Esophagus mucosa (tissue), 1 donor: ENCODE data around the gene MAN2A2. TPM values are rescaled to one million over a fixed set of nuclear protein-coding genes. Genes with fewer than 3 reads are reported as not detected.

Source experiments
- ATAC-seq: fragments of 200-7000 bp; cut with Tn5 transposase; one replicate; pipeline ENCODE4 v1.9.1; 2020
- total RNA-seq: library from RNA; stranded (reverse); gene quantifications from one replicate; pipeline ENCODE4 v1.2.4, GENCODE V29; 2023
- donor health status: DM: yes; HTN: yes; CAD: no.

Gene MAN2A2
- total RNA-seq, 1 donor from 2014 or later: 15.3 TPM

DNA sequence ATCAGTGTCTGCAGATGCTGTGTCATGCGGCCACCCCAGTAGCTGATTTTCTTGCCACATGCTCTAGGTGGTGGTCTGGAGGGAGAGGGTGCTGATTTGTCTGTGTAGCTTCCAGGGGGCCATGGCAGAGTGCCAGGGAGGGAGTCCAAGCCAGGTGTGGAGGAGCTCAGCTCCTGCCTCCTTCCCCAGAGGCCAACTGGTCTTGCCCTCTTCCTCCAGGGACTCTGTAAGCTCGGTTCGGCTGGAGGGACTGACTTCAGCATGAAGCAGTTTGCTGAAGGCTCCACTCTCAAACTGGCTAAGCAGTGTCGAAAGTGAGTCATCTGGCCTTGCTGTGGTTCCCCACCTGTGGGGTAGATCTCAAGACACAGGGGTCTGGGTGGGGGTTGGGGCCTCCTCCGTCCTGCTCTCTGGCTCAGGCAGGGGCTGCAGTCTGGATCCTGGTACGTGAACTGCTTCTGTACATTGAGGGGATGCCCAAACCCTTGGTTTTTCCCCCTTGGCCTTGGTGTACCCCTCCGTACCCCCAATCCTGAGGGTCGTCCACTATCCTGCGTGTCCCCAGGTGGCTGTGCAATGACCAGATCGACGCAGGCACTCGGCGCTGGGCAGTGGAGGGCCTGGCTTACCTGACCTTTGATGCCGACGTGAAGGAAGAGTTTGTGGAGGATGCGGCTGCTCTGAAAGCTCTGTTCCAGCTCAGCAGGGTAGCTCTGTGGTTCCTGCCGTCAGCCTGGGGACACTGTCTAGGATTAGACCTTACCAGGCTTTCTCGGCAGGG is 44.7 kb downstream of the MAN2A2 start:
- ATAC-seq: no peak

DNA sequence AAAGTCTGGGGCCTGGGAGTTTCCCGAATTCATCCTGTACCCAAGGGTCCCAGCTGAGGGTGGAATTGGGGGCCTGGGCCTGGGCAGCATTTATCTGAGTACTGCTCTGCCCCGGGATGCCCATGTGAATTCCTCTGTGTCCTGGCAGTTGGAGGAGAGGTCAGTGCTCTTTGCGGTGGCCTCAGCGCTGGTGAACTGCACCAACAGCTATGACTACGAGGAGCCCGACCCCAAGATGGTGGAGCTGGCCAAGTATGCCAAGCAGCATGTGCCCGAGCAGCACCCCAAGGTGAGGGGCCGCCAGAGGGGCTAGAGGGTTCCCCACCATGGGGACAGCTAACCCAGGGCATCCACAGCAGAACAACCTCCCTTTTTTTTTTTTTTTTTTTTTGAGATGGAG is 45.4 kb downstream of the MAN2A2 start:
- no peak for ATAC-seq

DNA sequence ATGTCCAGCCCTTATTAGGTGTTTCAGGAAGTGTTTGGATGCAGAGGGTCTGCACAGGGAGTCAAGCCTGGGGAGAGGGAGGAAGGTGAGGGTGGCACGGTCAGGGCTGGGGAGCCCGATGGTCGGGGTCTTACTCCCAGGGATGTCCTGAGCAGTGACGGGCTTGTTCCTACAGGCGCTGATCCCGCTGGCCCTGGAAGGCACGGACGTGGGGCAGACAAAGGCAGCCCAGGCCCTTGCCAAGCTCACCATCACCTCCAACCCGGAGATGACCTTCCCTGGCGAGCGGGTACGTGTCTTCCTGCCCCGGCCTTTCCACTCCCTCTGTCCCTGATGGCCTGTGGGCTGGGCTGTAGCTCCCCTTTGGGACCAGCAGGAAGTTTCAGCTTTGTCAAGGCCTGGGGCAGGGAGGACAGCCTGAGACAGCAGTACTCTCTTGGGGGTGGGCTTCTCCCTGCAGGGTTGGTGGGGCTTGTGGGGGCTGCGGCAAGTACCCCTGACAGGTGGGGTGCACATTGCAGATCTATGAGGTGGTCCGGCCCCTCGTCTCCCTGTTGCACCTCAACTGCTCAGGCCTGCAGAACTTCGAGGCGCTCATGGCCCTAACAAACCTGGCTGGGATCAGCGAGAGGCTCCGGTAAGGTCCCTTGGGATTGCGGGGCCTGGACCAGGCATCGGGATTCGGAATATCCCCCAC is 47.0 kb downstream of the MAN2A2 start:
- no peak for ATAC-seq

DNA sequence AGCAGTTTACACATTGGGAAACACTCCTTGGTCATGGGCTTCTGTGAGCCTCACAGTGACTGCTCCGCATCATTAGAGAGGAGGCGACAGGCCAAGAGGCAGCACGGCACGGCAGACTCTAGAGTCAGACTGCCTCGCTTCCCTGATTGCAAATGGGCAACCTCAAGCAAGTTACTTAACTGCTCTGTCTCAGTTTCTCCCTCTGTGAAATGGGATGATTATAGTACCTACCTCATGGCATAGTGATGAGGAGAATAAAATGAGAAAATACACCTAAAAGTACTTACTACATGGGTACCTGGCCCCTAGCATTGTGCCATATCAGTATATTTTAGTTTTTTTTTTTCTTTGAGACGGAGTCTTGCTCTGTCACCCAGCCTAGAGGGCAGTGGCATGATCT is 47.6 kb downstream of the MAN2A2 start:
- ATAC-seq: no peak

DNA sequence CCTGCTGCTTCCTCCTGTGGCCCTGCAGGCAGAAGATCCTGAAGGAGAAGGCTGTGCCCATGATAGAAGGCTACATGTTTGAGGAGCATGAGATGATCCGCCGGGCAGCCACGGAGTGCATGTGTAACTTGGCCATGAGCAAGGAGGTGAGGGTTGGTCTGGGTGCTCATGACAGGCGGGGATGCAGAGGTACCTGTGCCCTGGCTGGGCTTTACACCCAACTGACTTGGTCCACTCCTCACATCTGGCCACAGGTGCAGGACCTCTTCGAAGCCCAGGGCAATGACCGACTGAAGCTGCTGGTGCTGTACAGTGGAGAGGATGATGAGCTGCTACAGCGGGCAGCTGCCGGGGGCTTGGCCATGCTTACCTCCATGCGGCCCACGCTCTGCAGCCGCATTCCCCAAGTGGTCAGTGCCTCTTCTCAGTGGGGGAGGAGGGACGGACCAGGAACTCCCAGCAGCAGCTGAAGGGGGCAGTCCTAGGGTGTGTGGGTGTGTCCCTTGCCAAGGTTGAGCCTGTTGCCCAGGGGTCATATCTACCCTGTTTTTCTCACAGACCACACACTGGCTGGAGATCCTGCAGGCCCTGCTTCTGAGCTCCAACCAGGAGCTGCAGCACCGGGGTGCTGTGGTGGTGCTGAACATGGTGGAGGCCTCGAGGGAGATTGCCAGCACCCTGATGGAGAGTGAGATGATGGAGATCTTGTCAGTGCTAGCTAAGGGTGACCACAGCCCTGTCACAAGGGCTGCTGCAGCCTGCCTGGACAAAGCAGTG is 50.0 kb downstream of the MAN2A2 start:
- no peak for ATAC-seq

DNA sequence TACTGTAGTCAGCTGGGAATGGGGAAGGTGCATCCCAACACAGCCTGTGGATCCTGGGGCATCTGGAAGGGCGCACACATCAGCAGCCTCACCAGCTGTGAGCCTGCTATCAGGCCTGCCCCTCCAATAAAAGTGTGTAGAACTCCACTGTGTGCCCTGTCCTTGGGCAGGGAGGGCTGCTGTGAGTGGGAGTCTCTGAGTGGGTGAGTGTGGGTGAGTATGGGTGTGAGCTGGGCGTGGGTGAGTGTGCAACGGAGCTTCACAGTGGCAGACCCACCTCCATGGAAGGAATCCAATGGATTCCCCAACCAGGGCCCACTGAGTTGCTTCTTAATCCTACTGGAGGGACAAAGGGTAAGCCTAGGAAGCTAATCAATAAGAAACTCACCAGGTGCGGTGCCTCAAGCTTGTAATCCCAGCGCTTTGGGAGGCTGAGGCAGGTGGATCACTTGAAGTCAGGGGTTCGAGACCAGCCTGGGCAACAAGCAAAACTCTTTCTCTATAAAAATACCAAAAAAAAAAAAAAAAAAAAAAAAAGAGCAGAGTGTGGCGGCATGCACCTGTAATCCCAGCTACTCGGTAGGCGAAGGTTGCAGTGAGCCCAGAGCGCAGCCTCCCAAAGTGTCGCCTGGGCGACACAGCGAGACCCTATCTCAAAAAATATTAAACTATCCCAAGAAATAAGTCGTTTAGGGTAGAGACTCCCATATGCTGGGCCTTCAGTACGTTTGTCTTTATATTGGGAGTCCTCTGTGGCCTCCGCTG is 51.0 kb downstream of the MAN2A2 start:
- no peak for ATAC-seq

DNA sequence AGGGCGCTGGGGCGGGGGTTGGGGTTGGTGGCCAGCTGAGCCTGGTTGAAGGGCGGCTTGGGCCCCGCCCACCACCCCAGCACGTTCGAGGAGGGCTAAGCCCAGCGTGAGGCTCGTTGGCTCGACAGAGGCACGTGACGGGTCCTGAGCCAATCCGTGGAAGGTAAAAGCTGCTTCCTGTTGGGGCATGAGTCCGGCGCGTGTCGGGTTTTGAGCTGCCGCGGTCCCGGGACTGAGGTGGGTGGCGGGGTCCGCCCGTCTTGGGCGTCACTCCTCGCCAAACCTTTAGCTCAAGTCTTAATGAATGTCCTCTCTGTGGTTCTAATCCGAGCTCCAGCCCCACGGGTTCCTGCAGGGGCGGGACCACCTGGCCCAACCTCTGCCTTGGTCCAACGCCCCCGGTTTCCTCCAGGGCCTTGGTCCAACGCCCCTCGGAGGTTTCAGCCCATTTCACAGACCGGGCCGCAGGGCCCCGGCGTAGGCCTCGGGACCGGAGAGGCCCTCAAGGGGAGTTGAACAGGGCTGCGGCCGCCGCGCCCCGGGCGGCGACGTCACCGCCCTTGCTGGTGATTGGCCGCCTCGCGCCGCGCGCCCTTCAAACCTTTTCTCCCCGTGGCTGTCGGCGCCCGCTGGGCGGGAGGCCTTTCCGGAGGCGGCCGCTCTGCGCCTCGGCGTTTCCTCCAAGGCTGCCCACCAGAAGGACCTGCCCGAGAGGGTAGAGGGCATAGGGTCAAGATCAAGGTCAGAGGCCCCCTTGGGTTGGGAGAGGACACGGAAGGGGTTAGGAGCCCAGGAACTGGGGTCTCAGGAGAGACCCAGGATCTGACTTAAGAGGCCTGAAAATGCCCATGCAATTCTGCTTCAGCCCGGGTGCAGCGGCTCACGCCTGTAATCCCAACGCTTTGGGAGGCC is 51.9 kb downstream of the MAN2A2 start, which contains the start of gene RCCD1:
Gene RCCD1 (plus strand): TSS at position 173 of the 912 bp plus-strand sequence. CDS start 1,851 bp downstream, outside the sequence.
- ATAC-seq: peak; percentile 93

DNA sequence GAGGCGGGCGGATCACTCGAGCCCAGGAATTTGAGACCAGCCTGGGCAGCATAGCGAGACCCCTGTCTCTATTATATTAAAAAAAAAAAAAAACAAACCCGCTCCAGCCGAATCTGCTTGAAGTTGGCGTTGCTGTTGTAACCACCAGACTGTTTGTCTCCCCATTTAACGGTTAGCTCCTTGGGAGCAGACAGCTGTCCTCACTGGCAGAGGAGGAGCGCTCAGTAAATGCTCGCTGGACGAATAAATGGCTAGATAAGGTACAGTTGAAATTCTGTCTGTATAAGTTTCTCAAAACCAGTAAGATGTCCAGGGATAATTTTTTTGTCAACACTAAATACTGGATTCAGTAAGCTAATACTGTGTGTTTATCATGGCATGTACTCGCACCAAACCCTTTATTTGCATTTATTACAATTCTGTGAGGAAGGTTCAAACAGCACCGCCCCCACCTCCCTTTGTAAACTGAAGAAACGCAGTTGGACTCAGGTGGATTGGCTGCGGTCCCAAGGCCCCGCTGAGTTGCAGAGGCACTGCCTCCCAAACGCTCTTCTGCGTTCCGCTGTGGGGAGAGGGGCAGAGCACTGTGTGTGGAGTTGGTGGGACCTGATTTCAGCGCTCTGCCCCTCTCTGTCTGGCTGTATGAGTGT is 52.6 kb downstream of the MAN2A2 start:
- ATAC-seq: no peak

DNA sequence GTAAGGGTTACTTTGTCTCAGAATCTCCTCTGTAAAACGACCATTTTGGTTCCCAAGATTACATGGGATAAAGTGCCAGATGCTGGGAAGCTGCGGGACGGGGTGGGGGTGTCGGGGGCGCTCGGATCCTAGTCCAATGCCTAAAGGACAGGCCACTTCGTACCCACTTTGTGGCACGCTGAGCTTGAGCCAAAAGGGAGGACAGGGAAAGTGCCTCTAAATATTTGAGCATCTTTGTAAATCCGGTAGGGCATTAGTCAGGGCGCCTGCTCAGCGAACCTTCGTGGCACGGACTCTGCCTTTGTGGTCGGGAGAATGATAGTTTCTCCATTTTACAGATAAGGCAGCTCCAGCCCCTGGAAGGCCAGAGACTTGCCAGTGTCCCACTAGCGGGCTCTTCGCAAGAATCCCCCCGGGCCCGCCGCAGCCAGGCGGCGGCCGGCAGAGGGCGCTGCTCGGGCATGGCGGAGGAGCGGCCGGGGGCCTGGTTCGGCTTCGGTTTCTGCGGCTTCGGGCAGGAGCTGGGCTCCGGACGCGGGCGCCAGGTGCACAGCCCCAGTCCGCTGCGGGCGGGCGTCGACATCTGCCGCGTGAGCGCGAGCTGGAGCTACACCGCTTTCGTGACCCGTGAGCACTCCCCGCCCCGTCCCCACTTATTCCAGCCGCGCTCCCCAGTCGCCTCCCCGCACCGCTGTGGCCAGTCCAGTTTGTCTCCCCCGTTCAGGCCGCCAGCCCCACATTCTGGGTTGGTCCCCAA is 53.4 kb downstream of the MAN2A2 start:
- peak; percentile 37 for ATAC-seq

DNA sequence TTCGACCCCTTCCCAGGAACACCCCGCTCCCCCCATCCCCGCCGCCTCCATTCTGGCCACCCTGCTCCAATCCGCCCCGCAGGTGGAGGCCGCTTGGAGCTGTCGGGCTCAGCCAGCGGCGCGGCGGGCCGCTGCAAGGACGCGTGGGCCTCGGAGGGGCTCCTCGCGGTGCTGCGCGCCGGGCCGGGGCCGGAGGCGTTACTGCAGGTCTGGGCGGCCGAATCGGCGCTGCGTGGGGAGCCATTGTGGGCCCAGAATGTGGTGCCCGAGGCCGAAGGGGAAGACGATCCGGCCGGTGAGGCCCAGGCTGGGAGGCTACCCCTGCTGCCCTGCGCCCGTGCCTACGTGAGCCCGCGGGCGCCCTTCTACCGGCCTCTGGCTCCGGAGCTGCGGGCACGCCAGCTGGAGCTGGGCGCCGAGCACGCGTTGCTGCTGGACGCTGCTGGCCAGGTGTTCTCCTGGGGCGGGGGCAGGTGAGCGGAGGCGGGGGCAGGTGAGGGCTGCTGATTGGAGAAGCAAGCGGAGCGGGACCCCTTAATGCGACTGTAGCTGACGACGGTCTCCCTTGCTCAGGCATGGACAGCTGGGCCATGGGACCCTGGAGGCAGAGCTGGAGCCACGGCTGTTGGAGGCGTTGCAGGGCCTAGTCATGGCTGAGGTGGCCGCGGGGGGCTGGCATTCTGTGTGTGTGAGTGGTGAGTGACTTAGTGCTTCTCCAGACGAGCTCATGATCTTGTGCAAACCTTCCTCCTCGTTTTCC is 54.1 kb downstream of the MAN2A2 start:
- peak; percentile 3 for ATAC-seq

DNA sequence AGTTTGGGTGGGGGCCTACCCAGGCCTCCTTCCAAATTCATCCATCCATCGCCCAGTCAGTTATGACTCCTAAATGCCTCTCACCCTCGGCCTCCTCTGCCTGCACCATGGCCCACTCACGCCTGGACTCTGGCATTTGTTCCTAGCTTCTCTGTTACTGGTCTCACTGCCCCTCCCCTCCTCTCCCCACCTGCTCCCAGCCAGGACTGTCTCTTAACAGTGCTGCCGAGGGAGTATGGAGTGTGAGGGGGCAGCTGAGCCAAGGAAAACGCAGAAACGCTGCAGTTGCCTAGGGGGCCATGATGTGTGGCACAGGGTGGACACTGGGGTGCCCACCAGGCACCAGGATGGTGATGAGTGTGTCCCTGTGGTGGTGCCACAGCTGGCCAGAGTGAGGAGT is 54.7 kb downstream of the MAN2A2 start:
- no peak for ATAC-seq

DNA sequence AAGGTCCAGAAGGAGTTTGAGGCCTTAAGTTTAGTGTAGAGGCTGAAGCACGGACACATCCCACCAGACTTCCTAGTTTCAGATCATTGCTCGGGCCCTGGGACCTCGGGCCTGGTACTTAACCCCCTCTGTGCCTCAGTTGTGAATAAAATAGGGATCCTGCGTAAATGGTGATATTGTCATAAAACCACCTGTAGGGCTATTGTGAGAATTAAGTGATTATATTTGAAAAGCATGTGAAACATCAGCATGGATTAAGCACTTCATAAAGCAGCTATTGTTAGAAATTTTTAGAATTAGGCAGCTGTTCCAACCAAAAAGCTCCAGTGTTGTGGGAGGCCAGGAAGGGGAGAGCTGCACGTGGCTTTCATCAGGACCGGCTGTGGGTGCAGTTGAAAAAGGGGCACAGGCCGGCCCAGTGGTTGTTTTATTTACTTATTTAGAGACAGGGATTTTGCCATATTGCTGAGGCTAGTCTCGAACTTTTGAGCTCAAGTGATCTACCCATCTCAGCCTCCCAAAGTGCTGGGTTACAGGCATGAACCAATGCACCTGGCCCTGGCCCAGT is 56.0 kb downstream of the MAN2A2 start:
- no peak for ATAC-seq

DNA sequence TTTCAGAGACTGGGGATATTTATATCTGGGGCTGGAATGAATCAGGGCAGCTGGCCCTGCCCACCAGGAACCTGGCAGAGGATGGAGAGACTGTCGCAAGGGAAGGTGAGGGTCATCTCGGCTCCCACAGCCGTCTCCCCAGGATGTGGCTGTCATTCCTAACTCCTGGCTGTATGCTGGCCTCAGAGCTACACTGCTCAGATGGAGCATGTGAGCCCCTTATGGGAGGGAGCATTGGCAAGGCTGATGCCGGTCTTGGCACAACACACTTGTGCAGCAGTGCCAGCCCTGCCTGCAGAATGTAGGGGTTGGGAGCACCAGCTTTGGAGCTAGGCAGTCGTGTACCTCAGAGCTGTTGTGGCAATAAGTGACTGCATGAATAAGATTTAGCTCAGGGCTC is 56.8 kb downstream of the MAN2A2 start:
- no peak for ATAC-seq

DNA sequence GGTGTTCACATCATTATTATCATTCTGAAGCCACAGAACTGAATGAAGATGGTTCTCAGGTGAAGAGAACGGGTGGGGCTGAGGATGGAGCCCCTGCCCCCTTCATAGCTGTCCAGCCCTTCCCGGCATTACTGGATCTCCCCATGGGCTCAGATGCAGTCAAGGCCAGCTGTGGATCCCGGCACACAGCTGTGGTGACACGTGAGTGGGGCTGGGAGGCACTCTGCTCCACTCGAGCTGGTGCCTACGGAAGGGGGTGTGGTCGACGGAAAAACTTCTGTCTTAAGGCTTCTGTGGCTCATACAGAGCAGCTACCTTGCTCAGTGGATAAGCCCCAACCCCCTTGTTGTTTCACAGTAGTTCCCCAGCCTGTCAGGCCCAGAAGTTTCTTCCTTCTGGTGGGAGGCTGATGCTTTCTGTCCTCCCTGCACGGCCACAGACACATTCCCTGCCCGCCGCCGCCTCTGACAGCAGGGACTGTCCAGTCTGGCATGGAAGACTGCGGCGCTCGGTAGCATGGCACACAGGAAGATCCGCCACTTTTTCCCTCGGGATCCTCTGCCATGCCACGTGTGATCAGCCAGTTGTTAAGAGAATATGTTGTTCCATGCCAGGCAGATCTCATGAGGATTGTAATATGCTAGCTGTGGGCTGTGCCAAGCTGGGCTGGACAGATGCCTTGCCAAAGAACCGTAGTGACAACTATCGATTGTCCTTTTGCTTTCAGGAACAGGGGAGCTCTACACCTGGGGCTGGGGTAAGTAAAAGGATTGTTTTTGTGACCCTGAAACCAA is 57.4 kb downstream of the MAN2A2 start:
- ATAC-seq: no peak

DNA sequence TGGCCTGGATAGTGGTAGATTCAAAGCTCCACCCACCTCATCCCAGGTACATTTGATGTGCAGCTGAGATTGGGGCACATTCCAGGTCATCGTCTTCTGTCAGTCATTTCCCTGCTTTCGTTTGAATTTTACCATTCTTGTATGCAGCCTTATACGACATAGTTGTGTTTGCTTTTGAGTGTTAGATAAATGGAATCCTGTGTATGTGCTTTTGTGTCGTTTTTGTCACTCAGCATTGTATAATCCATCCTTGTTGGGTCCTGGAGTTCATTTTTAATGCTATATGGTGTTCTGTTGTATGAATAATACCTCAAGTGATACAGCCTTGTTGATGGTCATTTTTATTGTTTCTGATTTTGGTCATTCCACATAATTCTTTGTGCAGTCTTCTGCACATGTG is 58.9 kb downstream of the MAN2A2 start:
- ATAC-seq: no peak

DNA sequence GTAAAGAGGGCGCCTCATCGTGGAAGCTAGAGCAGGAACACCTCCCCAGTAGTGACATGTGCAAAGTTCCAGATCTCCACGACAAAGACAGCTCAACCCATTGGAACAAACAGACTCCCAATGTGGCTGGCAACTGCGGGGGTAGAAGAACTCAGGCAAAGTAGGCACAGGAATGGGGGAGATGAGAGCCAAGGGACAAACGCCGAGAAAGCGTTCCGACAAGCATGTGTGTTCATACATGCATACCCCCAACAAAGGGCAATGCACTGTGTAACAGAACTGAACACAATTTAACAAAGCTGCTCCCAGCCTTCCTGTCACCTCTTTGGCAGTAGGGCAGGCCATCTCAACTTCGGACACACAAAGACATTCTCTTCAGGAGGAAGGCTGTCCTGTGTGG is 63.2 kb downstream of the MAN2A2 start:
- no peak for ATAC-seq

DNA sequence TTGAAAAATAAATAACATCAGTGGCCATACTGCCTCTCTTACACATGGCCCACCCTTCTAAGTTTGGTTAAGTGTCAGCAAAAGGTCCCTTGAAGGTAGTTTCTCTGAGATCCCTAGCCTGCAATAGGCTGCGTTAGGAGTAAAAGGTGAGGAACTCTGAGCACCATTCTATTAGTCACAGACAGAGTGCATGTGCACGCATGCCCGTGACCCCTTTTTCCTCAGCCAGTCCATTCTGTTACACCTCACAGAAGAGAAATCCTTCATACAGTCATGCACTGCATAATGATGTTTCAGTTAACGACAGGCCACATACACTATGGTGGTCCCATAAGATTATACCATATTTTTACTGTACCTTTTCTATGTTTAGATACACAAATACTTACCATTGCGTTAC is 64.1 kb downstream of the MAN2A2 start:
- peak; percentile 75 for ATAC-seq

DNA sequence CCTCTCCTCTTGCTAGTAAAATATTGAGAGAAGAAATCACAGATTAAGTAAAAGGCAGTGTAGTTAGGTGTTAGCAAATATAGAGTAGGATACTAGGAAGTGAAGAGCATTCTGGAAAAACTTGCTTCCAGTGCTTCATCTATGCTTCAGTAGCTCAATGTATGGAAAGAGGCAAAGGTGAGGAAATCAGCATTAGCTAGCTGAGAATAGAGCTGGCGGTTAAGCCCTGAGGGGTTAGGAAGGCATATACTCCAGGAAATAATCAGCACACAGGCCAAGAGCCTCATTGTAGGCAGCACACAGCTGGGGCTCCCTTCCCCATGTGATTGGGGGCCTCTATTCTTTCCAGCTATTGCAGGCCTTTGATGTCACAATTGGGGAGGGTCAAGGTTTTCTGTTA is 65.3 kb downstream of the MAN2A2 start:
- peak; percentile 66 for ATAC-seq
